Nephron progenitor cell (in vitro differentiated cells): ENCODE data around the gene ATE1.

Experiments used
- DNase-seq: peaks from one replicate; pipeline ENCODE4 v3.0.0; 2021
- H3K27ac Mint-ChIP-seq: 2 replicates; pipeline ENCODE4 v1.8.0; 2021; ENCODE audit warnings: mild to moderate bottlenecking, moderate library complexity, mixed read lengths
- H3K27me3 Mint-ChIP-seq: 2 replicates; pipeline ENCODE4 v1.8.0; 2021; ENCODE audit warnings: mild to moderate bottlenecking, low read depth, mixed read lengths; ENCODE audit not compliant: poor library complexity
- H3K36me3 Mint-ChIP-seq: 2 replicates; pipeline ENCODE4 v1.8.0; 2021; ENCODE audit warnings: low read depth, mixed read lengths
- H3K4me1 Mint-ChIP-seq: 2 replicates; pipeline ENCODE4 v1.8.0; 2021; ENCODE audit warnings: mixed read lengths
- H3K4me3 Mint-ChIP-seq: 2 replicates; pipeline ENCODE4 v1.8.0; 2021; ENCODE audit warnings: mild to moderate bottlenecking, moderate library complexity, mixed read lengths
- H3K9me3 Mint-ChIP-seq: 2 replicates; pipeline ENCODE4 v1.8.0; 2021; ENCODE audit warnings: mild to moderate bottlenecking, moderate library complexity, mixed read lengths
- CTCF ChIP-seq: fragments of 200-600 bp; sonication (generic); IDR thresholded peaks from 2 replicates; pipeline ENCODE4 v1.5.0; 2021; ENCODE audit warnings: antibody characterized with exemption

The ATE1 gene

GRCh38 chr10:121870413-121870812 lies 57.4 kb downstream of the ATE1 start:
- Mint-ChIP-seq H3K4me3 (no peak overlapping the region), H3K4me1 (peaks cover 11% of the 10 kb centered on the region), H3K36me3 (peaks cover 36% of the 10 kb centered on the region), H3K27me3 (no peaks in the 10 kb centered on the region), H3K27ac (no peak overlapping the region), H3K9me3 (no peaks in the 10 kb centered on the region)
- DNase-seq, result no peak
- TF ChIP-seq CTCF, result no peak

DNA sequence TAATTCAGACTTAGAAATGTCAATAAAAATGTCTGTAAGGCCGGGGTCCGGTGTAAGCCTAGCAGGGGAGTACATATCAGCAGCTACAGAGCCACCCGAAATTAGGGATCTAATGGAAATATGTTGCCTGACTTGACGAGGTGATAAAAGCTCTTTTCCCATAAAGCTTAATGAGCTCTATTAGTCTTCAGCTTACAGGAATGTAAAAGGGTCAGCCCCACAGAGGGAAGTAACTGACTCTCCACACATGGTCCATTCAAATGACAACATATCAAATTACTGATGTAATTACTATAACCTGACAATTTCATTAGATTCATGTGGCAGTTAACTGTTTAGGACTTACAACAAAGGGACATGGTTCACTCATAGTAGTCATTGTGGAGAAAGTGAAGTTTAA lies 62.3 kb downstream of the ATE1 start:
- Mint-ChIP-seq H3K9me3 (peaks cover 17% of the 10 kb centered on the region), H3K27me3 (no peaks in the 10 kb centered on the region), H3K36me3 (peaks cover 58% of the 10 kb centered on the region), H3K27ac (peak overlapping the region; percentile 33), H3K4me3 (no peak overlapping the region), H3K4me1 (peaks cover 33% of the 10 kb centered on the region)
- DNase-seq, result no peak
- no peak for TF ChIP-seq CTCF

- Mint-ChIP-seq H3K27ac (no peak overlapping the region), H3K9me3 (peaks cover 17% of the 10 kb centered on the region), H3K4me1 (peaks cover 33% of the 10 kb centered on the region), H3K27me3 (no peaks in the 10 kb centered on the region), H3K4me3 (no peak overlapping the region), H3K36me3 (peaks cover 49% of the 10 kb centered on the region)
- no peak for TF ChIP-seq CTCF
- DNase-seq, result no peak
These were observed 63.2 kb downstream of the ATE1 start for GRCh38 chr10:121864653-121865052.

DNA sequence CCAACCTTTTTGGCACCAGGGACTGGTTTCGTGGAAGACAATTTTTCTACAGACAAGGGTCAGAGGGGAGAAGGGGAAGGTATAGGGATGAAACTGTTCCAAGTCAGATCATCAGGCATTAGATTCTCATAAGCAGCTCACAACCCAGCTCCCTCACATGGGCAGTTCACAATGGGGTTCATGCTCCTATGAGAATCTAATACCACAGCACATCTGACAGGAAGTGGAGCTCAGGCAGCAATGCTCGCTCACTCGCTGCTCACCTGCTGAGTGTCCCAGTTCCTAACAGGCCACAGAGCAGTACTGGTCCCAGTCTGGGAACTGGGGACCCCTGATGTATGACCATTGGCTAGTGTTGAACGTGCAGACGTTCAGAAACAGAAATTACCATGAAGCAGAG lies 63.7 kb downstream of the ATE1 start:
- DNase-seq, result no peak
- Mint-ChIP-seq H3K4me1 (peaks cover 33% of the 10 kb centered on the region), H3K27ac (no peak overlapping the region), H3K9me3 (peaks cover 17% of the 10 kb centered on the region), H3K27me3 (no peaks in the 10 kb centered on the region), H3K36me3 (peaks cover 44% of the 10 kb centered on the region), H3K4me3 (no peak overlapping the region)
- TF ChIP-seq CTCF, result no peak

DNA sequence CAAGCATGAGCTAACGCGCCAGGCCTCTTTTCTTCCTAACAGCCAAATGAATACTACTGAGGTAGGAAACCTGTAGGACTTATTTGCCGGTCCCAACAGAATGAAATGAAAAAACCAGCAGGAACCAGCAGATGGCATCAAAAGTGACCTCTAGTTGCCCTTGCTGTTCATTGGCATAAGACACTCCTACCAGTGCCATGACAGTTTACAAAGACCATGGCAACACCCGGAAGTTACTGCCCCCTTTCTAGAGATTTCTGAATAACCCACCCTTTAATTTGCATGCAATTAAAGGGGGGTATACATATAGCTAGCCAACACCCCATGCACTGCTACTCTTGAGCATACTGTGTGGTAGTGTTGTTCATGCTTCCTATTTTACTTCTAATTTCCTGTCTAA lies 65.2 kb downstream of the ATE1 start:
- no peak for DNase-seq
- no peaks in the 10 kb centered on the region for H3K27me3 Mint-ChIP-seq
- TF ChIP-seq CTCF, result no peak
- H3K4me1 Mint-ChIP-seq, result peaks cover 33% of the 10 kb centered on the region
- H3K27ac Mint-ChIP-seq, result no peak overlapping the region
- no peak overlapping the region for H3K4me3 Mint-ChIP-seq
- H3K9me3 Mint-ChIP-seq, result peaks cover 24% of the 10 kb centered on the region
- peaks cover 48% of the 10 kb centered on the region for H3K36me3 Mint-ChIP-seq

DNA sequence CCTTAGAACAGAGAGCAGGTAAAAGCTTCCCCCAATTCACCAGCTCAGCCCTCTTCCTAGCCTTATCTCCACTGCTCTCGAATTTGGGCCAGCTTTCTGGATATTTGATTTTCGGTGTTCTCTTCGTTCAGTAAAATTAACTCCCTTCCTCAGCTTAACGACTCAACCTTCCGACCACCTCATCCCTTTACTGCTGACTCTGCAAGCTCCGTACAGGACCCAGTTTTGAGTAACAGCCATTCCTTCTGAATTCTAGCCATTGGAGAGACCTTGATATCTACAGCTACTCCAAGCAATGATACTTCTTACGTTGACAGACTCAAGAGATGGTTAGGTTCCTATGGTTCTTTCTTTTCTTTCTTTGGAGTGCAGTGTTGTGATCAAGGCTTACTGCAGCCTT lies 65.8 kb downstream of the ATE1 start:
- no peak overlapping the region for H3K4me3 Mint-ChIP-seq
- DNase-seq, result no peak
- H3K27ac Mint-ChIP-seq, result peak overlapping the region; percentile 55
- no peaks in the 10 kb centered on the region for H3K27me3 Mint-ChIP-seq
- peaks cover 30% of the 10 kb centered on the region for H3K9me3 Mint-ChIP-seq
- peaks cover 54% of the 10 kb centered on the region for H3K36me3 Mint-ChIP-seq
- peaks cover 33% of the 10 kb centered on the region for H3K4me1 Mint-ChIP-seq
- TF ChIP-seq CTCF, result no peak
